ENCODE results near the gene RNU5B-1. TPM values are rescaled to one million over a fixed set of nuclear protein-coding genes. Genes with fewer than 3 reads are reported as not detected.

The RNU5B-1 gene
- total and polyA plus RNA-seq, 2 of the 8 experiments (the other 6 are each of a cell fraction or from before 2014, with no cell fraction given), result not detected

DNA sequence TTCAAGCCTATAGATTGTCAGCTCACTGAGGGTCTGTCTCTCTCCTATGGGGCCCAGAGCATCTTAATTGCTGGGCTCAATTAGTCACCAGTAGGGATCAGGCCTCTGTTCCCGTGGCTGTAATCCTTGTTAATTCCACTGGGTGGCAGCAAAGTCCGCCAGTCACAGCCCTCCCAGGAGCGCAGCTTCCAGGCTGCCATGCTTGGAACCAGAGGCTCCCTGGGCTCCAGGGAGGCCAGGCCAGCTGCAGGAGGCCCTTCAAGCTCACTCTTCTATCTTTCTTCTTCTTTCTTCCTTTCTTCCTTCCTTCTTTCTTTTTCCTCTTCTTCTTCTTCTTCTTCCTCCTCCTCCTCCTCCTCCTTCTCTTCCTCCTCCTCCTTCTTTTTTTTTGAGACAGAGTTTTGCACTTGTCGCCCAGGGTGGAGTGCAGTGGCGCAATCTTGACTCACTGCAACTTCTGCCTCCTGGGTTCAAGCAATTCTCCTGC is 14.4 kb downstream of the RNU5B-1 start (continued):
- TF ChIP-seq SIN3A (conservative IDR thresholded peaks at IDR 0.05 in 1 of 2, IDR thresholded peaks at IDR 0.05 in 1 of 2; ENCODE audit: low read depth in 1 of 2, low read length in 2 of 2) (0 out of 4 replicates have a peak, but pooled peaks of 1 of the 2 experiments have one; percentile 50), FOSL1 (IDR thresholded peaks at IDR 0.05; ENCODE audit: insufficient read depth, low read depth, low read length) (no peak)
